ENCODE measurements around the gene JMJD4.
A peak's percentile ranks its signal among the peaks of the same experiment; 100 is the strongest.

JMJD4 gene

DNA sequence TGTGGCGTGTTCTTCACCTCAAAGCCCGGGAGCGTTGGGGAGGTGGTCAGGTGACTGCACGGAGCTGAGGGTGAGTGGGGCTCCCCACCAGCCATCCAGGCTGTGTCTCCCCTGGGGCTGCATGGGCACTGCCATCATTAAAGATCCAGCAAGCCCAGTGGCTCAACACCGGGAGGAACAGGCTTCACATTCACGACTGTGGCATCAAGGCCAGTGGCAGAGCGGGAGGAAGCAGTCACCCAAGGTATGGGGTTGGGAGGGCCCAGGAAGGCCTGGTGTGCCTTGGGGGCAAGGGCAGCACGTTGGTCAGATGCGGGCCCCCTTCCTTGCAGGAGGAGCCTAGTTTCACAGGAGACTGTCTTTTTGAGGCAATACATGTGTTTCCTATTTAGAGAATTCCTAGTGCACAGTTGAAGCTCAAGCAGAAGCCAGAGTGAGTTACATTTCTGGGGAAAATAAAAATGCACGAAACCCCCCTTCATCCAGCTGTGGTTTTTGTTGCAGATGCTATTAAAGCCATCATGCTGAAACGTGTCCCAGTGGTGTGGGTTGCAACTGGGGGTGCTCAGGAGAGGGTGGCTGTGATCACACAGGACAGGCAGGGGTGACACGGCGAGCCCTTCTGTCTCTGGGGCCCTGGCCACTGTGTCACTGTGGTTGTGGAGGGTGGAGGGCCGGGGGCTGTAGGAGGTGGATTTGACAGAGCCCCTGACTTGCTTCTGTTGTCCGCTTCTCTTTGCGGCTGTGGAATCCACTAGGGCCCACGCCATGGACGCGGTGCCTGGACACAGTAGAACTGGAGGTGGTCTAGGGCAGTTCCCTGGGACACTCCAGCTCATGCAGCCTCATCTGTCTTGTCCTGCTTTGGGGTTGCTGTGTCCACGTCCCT is 34.2 kb upstream of the JMJD4 start:
- H3K27me3 ChIP-seq (ENCODE audit: control insufficient read depth in 2 of 2, insufficient read depth in 2 of 2, low read length in 2 of 2), result no peaks in the 10 kb centered on the region
- peaks cover 16 to 35% of the 10 kb centered on the region in 2 donors for H3K36me3 ChIP-seq (ENCODE audit: control insufficient read depth in 2 of 2, insufficient read depth in 2 of 2, low read length in 2 of 2)

DNA sequence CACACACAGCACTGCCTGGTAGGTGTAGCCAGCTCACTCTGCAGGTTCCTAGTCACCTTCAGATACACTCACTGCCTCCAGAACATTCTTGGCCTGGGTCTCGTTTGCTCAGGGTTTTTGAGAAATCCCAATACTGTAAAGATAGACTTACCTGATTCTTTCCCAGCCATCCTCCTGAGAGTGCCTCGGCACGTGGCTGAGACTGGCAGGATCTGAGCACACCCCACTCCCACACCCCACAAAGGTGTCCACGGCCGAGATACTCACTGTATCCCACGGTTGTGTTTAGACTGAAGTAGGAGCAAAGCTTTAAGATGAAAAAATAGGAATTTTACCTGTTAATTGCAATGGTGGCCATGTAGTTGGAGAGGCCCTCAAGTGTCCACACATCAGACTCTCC is 33.5 kb upstream of the JMJD4 start:
- Histone ChIP-seq H3K9ac (ENCODE audit: low read depth in 1 of 2, low read length in 2 of 2) (no peak overlapping the region), H3K36me3 (ENCODE audit: control insufficient read depth in 2 of 2, insufficient read depth in 2 of 2, low read length in 2 of 2) (peaks cover 16 to 35% of the 10 kb centered on the region in 2 donors)

More for the DNA sequence above, 34.2 kb upstream of the JMJD4 start:
- H3K4me3 ChIP-seq (ENCODE audit: low read length in 2 of 2), result no peak overlapping the region
- no peak overlapping the region for H3K27ac ChIP-seq (ENCODE audit: low read depth in 2 of 2, low read length in 2 of 2)
- no peak overlapping the region for H3K9ac ChIP-seq (ENCODE audit: low read depth in 1 of 2, low read length in 2 of 2)
- H3K9me3 ChIP-seq (ENCODE audit: control insufficient read depth in 2 of 2, low read length in 2 of 2), result no peaks in the 10 kb centered on the region
- peaks cover 7 to 13% of the 10 kb centered on the region in 2 donors for H3K4me1 ChIP-seq (ENCODE audit: control insufficient read depth in 2 of 2, insufficient read depth in 2 of 2, low read length in 2 of 2)

DNA sequence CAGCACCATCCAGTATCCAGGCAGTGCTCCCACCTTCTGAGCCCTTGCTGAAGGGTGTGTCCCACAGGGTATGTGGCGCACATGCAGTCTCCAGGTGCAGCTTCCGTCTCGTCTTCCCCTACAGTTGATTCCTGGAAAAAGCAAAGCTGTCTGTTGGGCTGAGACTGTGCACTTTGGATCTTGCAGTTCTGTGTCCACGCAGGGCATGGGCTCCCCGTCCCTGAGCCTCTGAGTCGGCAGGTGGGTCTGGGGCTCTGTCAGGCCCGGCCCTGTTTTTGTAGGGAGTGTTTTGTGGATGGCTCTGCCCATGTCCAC is 33.0 kb upstream of the JMJD4 start:
- H3K4me1 ChIP-seq (ENCODE audit: control insufficient read depth in 2 of 2, insufficient read depth in 2 of 2, low read length in 2 of 2), result peaks cover 7 to 13% of the 10 kb centered on the region in 2 donors
- H3K4me3 ChIP-seq (ENCODE audit: low read length in 2 of 2), result no peak overlapping the region
- no peak overlapping the region for H3K9ac ChIP-seq (ENCODE audit: low read depth in 1 of 2, low read length in 2 of 2)
- no peaks in the 10 kb centered on the region for H3K27me3 ChIP-seq (ENCODE audit: control insufficient read depth in 2 of 2, insufficient read depth in 2 of 2, low read length in 2 of 2)
- peaks cover 16 to 33% of the 10 kb centered on the region in 2 donors for H3K36me3 ChIP-seq (ENCODE audit: control insufficient read depth in 2 of 2, insufficient read depth in 2 of 2, low read length in 2 of 2)
- no peak overlapping the region for H3K27ac ChIP-seq (ENCODE audit: low read depth in 2 of 2, low read length in 2 of 2)
- no peaks in the 10 kb centered on the region for H3K9me3 ChIP-seq (ENCODE audit: control insufficient read depth in 2 of 2, low read length in 2 of 2)

More for the DNA sequence above, 33.5 kb upstream of the JMJD4 start:
- Histone ChIP-seq H3K27ac (ENCODE audit: low read depth in 2 of 2, low read length in 2 of 2) (no peak overlapping the region), H3K27me3 (ENCODE audit: control insufficient read depth in 2 of 2, insufficient read depth in 2 of 2, low read length in 2 of 2) (no peaks in the 10 kb centered on the region), H3K4me3 (ENCODE audit: low read length in 2 of 2) (no peak overlapping the region), H3K4me1 (ENCODE audit: control insufficient read depth in 2 of 2, insufficient read depth in 2 of 2, low read length in 2 of 2) (peaks cover 7 to 13% of the 10 kb centered on the region in 2 donors), H3K9me3 (ENCODE audit: control insufficient read depth in 2 of 2, low read length in 2 of 2) (no peaks in the 10 kb centered on the region)

DNA sequence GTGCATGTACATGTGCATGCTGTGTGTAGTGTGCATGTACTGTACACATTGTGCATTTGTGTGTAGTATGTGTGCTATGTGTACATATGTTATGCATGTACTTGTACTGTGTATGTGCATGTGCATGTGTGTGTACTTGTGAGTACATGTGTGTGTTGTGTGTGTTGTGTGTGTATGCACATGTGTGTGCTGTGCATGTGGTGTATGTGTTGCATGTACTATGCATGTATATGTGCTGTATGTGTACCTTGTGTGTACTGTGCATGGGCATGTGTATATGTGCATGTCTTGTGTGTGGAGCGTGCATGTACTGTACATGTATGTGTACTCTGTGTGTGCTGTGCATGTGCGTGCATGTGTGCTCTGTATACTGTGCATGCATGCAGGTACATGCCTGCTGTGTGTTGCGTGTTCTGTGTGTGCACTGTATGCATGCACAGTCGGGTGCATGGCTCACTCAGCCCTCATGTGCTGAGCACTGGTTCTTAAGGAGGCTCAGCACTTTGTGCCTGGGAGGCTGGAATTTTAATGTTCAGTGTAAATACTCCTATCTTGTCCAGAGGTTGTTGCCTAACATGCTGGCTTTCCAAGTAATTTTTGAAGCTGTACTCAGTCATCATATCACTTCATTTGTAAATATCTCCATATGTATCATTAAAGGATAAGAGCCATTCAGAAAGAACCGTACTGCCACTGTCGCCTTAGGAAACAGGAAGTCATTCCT is 32.5 kb upstream of the JMJD4 start:
- H3K27me3 ChIP-seq (ENCODE audit: control insufficient read depth in 2 of 2, insufficient read depth in 2 of 2, low read length in 2 of 2), result no peaks in the 10 kb centered on the region
- H3K4me1 ChIP-seq (ENCODE audit: control insufficient read depth in 2 of 2, insufficient read depth in 2 of 2, low read length in 2 of 2), result peaks cover 10 to 17% of the 10 kb centered on the region in 2 donors
- H3K36me3 ChIP-seq (ENCODE audit: control insufficient read depth in 2 of 2, insufficient read depth in 2 of 2, low read length in 2 of 2), result peaks cover 16 to 33% of the 10 kb centered on the region in 2 donors
- no peak overlapping the region for H3K9ac ChIP-seq (ENCODE audit: low read depth in 1 of 2, low read length in 2 of 2)
- H3K27ac ChIP-seq (ENCODE audit: low read depth in 2 of 2, low read length in 2 of 2), result no peak overlapping the region
- no peak overlapping the region for H3K4me3 ChIP-seq (ENCODE audit: low read length in 2 of 2)
- H3K9me3 ChIP-seq (ENCODE audit: control insufficient read depth in 2 of 2, low read length in 2 of 2), result no peaks in the 10 kb centered on the region

GRCh38 chr1:227766653-227767277 is 31.7 kb upstream of the JMJD4 start:
- peaks cover 11 to 25% of the 10 kb centered on the region in 2 donors for H3K4me1 ChIP-seq (ENCODE audit: control insufficient read depth in 2 of 2, insufficient read depth in 2 of 2, low read length in 2 of 2)
- peak overlapping the region in 1 of 2 donors; percentile 39 for H3K27ac ChIP-seq (ENCODE audit: low read depth in 2 of 2, low read length in 2 of 2)
- H3K4me3 ChIP-seq (ENCODE audit: low read length in 2 of 2), result no peak overlapping the region
- peaks cover 16 to 33% of the 10 kb centered on the region in 2 donors for H3K36me3 ChIP-seq (ENCODE audit: control insufficient read depth in 2 of 2, insufficient read depth in 2 of 2, low read length in 2 of 2)
- H3K9me3 ChIP-seq (ENCODE audit: control insufficient read depth in 2 of 2, low read length in 2 of 2), result no peaks in the 10 kb centered on the region
- H3K27me3 ChIP-seq (ENCODE audit: control insufficient read depth in 2 of 2, insufficient read depth in 2 of 2, low read length in 2 of 2), result no peaks in the 10 kb centered on the region
- H3K9ac ChIP-seq (ENCODE audit: low read depth in 1 of 2, low read length in 2 of 2), result no peak overlapping the region

- H3K36me3 ChIP-seq (ENCODE audit: control insufficient read depth in 2 of 2, insufficient read depth in 2 of 2, low read length in 2 of 2), result peaks cover 19 to 33% of the 10 kb centered on the region in 2 donors
- H3K9ac ChIP-seq (ENCODE audit: low read depth in 1 of 2, low read length in 2 of 2), result no peak overlapping the region
- no peak overlapping the region for H3K4me3 ChIP-seq (ENCODE audit: low read length in 2 of 2)
- H3K4me1 ChIP-seq (ENCODE audit: control insufficient read depth in 2 of 2, insufficient read depth in 2 of 2, low read length in 2 of 2), result peaks cover 11 to 28% of the 10 kb centered on the region in 2 donors
- no peaks in the 10 kb centered on the region for H3K9me3 ChIP-seq (ENCODE audit: control insufficient read depth in 2 of 2, low read length in 2 of 2)
- H3K27me3 ChIP-seq (ENCODE audit: control insufficient read depth in 2 of 2, insufficient read depth in 2 of 2, low read length in 2 of 2), result no peaks in the 10 kb centered on the region
- peak overlapping the region in 1 of 2 donors; percentile 39 for H3K27ac ChIP-seq (ENCODE audit: low read depth in 2 of 2, low read length in 2 of 2)
Measured at GRCh38 chr1:227766015-227766634, 31.0 kb upstream of the JMJD4 start.

DNA sequence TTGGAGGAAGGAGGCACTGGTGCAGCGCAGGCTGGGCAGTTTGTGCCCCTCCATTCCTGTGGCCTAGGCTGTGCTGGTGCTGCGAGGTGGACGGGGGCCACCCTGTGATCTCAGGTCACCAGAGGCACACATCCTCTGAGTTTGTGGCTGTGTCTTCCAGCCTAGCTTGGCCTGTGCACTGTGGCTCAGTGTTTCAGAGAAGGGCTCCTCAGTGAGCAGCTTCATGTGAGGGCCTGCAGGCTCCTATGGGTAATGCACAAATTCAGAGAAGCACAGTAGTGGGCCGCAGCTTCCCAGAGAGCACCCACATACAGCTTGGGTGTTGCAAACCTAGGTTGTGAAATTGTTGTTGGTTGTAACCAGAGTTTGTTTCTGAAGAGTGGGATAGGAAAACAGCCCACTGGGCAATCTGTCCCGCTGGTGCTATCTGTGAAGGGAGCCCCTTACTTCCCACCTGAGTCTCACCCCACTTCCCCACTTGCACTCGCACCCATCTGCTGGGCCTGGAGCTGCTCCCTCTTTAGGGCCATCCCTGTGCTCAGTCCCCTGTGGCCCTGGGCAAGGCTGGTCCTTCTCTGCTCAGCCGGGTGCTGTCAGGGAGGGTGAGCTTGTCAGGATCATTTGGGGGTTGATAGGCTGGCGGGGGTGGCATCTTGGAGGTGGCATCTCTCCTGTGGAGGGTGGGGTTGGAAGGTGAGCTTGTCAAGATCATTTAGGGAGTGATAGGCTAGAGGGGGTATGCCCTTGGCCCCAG is 30.3 kb upstream of the JMJD4 start:
- Histone ChIP-seq H3K27ac (ENCODE audit: low read depth in 2 of 2, low read length in 2 of 2) (peak overlapping the region in 1 of 2 donors; percentile 39), H3K9ac (ENCODE audit: low read depth in 1 of 2, low read length in 2 of 2) (no peak overlapping the region), H3K9me3 (ENCODE audit: control insufficient read depth in 2 of 2, low read length in 2 of 2) (no peaks in the 10 kb centered on the region), H3K36me3 (ENCODE audit: control insufficient read depth in 2 of 2, insufficient read depth in 2 of 2, low read length in 2 of 2) (peaks cover 20 to 33% of the 10 kb centered on the region in 2 donors), H3K4me1 (ENCODE audit: control insufficient read depth in 2 of 2, insufficient read depth in 2 of 2, low read length in 2 of 2) (peaks cover 11 to 28% of the 10 kb centered on the region in 2 donors), H3K4me3 (ENCODE audit: low read length in 2 of 2) (no peak overlapping the region), H3K27me3 (ENCODE audit: control insufficient read depth in 2 of 2, insufficient read depth in 2 of 2, low read length in 2 of 2) (no peaks in the 10 kb centered on the region)

- Histone ChIP-seq H3K9ac (ENCODE audit: low read depth in 1 of 2, low read length in 2 of 2) (no peak overlapping the region), H3K36me3 (ENCODE audit: control insufficient read depth in 2 of 2, insufficient read depth in 2 of 2, low read length in 2 of 2) (peaks cover 27 to 31% of the 10 kb centered on the region in 2 donors), H3K27me3 (ENCODE audit: control insufficient read depth in 2 of 2, insufficient read depth in 2 of 2, low read length in 2 of 2) (no peaks in the 10 kb centered on the region), H3K4me1 (ENCODE audit: control insufficient read depth in 2 of 2, insufficient read depth in 2 of 2, low read length in 2 of 2) (peaks cover 11 to 31% of the 10 kb centered on the region in 2 donors), H3K9me3 (ENCODE audit: control insufficient read depth in 2 of 2, low read length in 2 of 2) (no peaks in the 10 kb centered on the region), H3K27ac (ENCODE audit: low read depth in 2 of 2, low read length in 2 of 2) (no peak overlapping the region), H3K4me3 (ENCODE audit: low read length in 2 of 2) (no peak overlapping the region)
Measured at GRCh38 chr1:227764019-227764391, 28.9 kb upstream of the JMJD4 start.

- H3K27ac ChIP-seq (ENCODE audit: low read depth in 2 of 2, low read length in 2 of 2), result no peak overlapping the region
- H3K36me3 ChIP-seq (ENCODE audit: control insufficient read depth in 2 of 2, insufficient read depth in 2 of 2, low read length in 2 of 2), result peaks cover 27 to 28% of the 10 kb centered on the region in 2 donors
Measured at GRCh38 chr1:227763246-227764018, 28.3 kb upstream of the JMJD4 start.

More at GRCh38 chr1:227763246-227764018, 28.3 kb upstream of the JMJD4 start:
- H3K9ac ChIP-seq (ENCODE audit: low read depth in 1 of 2, low read length in 2 of 2), result no peak overlapping the region
- peaks cover 11 to 31% of the 10 kb centered on the region in 2 donors for H3K4me1 ChIP-seq (ENCODE audit: control insufficient read depth in 2 of 2, insufficient read depth in 2 of 2, low read length in 2 of 2)
- no peak overlapping the region for H3K4me3 ChIP-seq (ENCODE audit: low read length in 2 of 2)
- no peaks in the 10 kb centered on the region for H3K9me3 ChIP-seq (ENCODE audit: control insufficient read depth in 2 of 2, low read length in 2 of 2)
- no peaks in the 10 kb centered on the region for H3K27me3 ChIP-seq (ENCODE audit: control insufficient read depth in 2 of 2, insufficient read depth in 2 of 2, low read length in 2 of 2)

Data from mucosa of rectum (tissue), 2 donors.